GM12878 (cell line): ENCODE data around the gene RBM4. TPM values are rescaled to one million over a fixed set of nuclear protein-coding genes. Genes with fewer than 3 reads are reported as not detected.

Experiments used
- ATF3 ChIP-seq: IDR thresholded peaks from 2 replicates; pipeline ENCODE4 v1.6.1; 2011; ENCODE audit warnings: low read depth, mild to moderate bottlenecking, low read length, moderate library complexity, borderline replicate concordance; ENCODE audit errors: extremely low read depth
- BCLAF1 ChIP-seq: fragments of 450-650 bp; IDR thresholded peaks from 2 replicates; pipeline ENCODE4 v1.6.1; 2017; ENCODE audit warnings: antibody characterized with exemption, mild to moderate bottlenecking, moderate library complexity
- BHLHE40 ChIP-seq, 2 experiments: fragments of 450-650 bp in 1 of 2; IDR thresholded peaks; 2 replicates each; pipeline ENCODE4 v1.6.1; 2011 to 2017; ENCODE audit warnings: low read depth in 2 of 2, borderline replicate concordance in 1 of 2, improper control_type of control experiment in 1 of 2, low read length in 1 of 2, mild to moderate bottlenecking in 1 of 2
- BRCA1 ChIP-seq: IDR thresholded peaks from 2 replicates; pipeline ENCODE4 v1.6.1; 2011; ENCODE audit warnings: low read depth, low read length, improper control_type of control experiment
- CHD1 ChIP-seq: IDR thresholded peaks from 2 replicates; pipeline ENCODE4 v1.6.1; 2012; ENCODE audit warnings: low read depth, low read length, improper control_type of control experiment
- CREM ChIP-seq: IDR thresholded peaks from 2 replicates; pipeline ENCODE4 v1.6.1; 2014; ENCODE audit warnings: antibody characterized with exemption, low read depth
- EZH2 ChIP-seq: IDR thresholded peaks from 2 replicates; pipeline ENCODE4 v1.6.1; 2012; ENCODE audit warnings: low read depth, mild to moderate bottlenecking, control low read depth, inconsistent platforms, low read length, borderline replicate concordance; ENCODE audit not compliant: control insufficient read depth
- JUNB ChIP-seq: IDR thresholded peaks from 2 replicates; pipeline ENCODE4 v1.6.1; 2016; ENCODE audit warnings: antibody characterized with exemption, mild to moderate bottlenecking
- MLLT1 ChIP-seq: fragments of 450-650 bp; IDR thresholded peaks from 2 replicates; pipeline ENCODE4 v1.6.1; 2016; ENCODE audit warnings: mild to moderate bottlenecking
- MTA2 ChIP-seq: fragments of 450-650 bp; IDR thresholded peaks from 2 replicates; pipeline ENCODE4 v1.6.1; 2016; ENCODE audit warnings: low read depth, mild to moderate bottlenecking, moderate library complexity
- NFXL1 ChIP-seq: fragments of 450-650 bp; IDR thresholded peaks from 2 replicates; pipeline ENCODE4 v1.6.1; 2017; ENCODE audit warnings: antibody characterized with exemption, mild to moderate bottlenecking, borderline replicate concordance
- NR2C1 ChIP-seq: fragments of 450-650 bp; IDR thresholded peaks from 2 replicates; pipeline ENCODE4 v1.6.1; 2017; ENCODE audit warnings: antibody characterized with exemption, mild to moderate bottlenecking, moderate library complexity
- NR2C2 ChIP-seq: IDR thresholded peaks from 2 replicates; pipeline ENCODE4 v1.6.1; 2011; ENCODE audit warnings: borderline replicate concordance, low read depth; ENCODE audit not compliant: control insufficient read depth, insufficient read length
- NR2F1 ChIP-seq: fragments of 450-650 bp; conservative IDR thresholded peaks from 2 replicates; pipeline ENCODE4 v1.6.1; 2017; ENCODE audit warnings: mild to moderate bottlenecking
- POLR2AphosphoS5 ChIP-seq: IDR thresholded peaks from 2 replicates; pipeline ENCODE4 v1.6.1; 2011; ENCODE audit warnings: mild to moderate bottlenecking, low read length, inconsistent platforms
- RELB ChIP-seq: fragments of 450-650 bp; IDR thresholded peaks from 2 replicates; pipeline ENCODE4 v1.6.1; 2017; ENCODE audit warnings: low read depth, mild to moderate bottlenecking, moderate library complexity
- RUNX3 ChIP-seq: IDR thresholded peaks from 2 replicates; pipeline ENCODE4 v1.6.1; 2012; ENCODE audit warnings: low read length, inconsistent platforms
- SMAD5 ChIP-seq: IDR thresholded peaks from 2 replicates; pipeline ENCODE4 v1.6.1; 2016; ENCODE audit warnings: antibody characterized with exemption, low read depth
- TARDBP ChIP-seq: IDR thresholded peaks from 2 replicates; pipeline ENCODE4 v1.6.1; 2016; ENCODE audit warnings: borderline replicate concordance
- ZNF207 ChIP-seq: fragments of 450-650 bp; IDR thresholded peaks from 2 replicates; pipeline ENCODE4 v1.6.1; 2014; ENCODE audit warnings: antibody characterized with exemption, mild to moderate bottlenecking, borderline replicate concordance
- ZNF274 ChIP-seq: IDR thresholded peaks from one replicate; pipeline ENCODE4 v1.8.0; 2011; ENCODE audit not compliant: insufficient read length, insufficient read depth
- ZSCAN29 ChIP-seq: fragments of 450-650 bp; IDR thresholded peaks from 2 replicates; pipeline ENCODE4 v1.6.1; 2017; ENCODE audit warnings: mild to moderate bottlenecking, moderate library complexity
- polyA plus RNA-seq, 11 experiments: library from polyadenylated mRNA; depleted of rRNA in 4 of 11; unstranded in 6 of 11; stranded (reverse) in 5 of 11; fragments of >200 nt; fragmentation: Nextera tagmentation in 4 of 11; fragmentation: Illumina TruSeq in 1 of 11; extraction: Ambion mirVana in 4 of 11; extraction: Trizol in 1 of 11; gene quantifications; 1 replicate in 1 of 11; 2 replicates in 10 of 11; pipeline versions ENCODE4 v1.2.1 to v1.2.3, GENCODE V29; 2011 to 2016; ENCODE audit warnings: inconsistent platforms in 2 of 11, missing spikeins in 2 of 11, low read depth in 1 of 11
- total RNA-seq, 4 experiments: library from RNA; depleted of rRNA in 3 of 4; stranded (reverse); fragments of >200 nt in 3 of 4; fragmentation: Illumina TruSeq in 1 of 4; extraction: Trizol in 1 of 4; gene quantifications; 2 replicates each; pipeline versions ENCODE4 v1.2.1 to v1.2.3, GENCODE V29; 2013 to 2021

RBM4 gene
- total and polyA plus RNA-seq, 10 of the 15 experiments (the other 5 are each of a cell fraction or from before 2014, with no cell fraction given) = 105 to 224 (median 138) TPM

GRCh38 chr11:66694732-66695207, 56.3 kb downstream of the RBM4 start (continued):
- peak; percentile 75; the same call in 1 of the 2 replicates for TF ChIP-seq RELB
- no peak for TF ChIP-seq NFXL1
- no peak for TF ChIP-seq BRCA1
- no peak for TF ChIP-seq NR2C1
- peak; percentile 70 for TF ChIP-seq NR2F1
- TF ChIP-seq EZH2 = no peak
- no peak for TF ChIP-seq CHD1
- TF ChIP-seq BCLAF1 = no peak
- no peak for TF ChIP-seq CREM
- TF ChIP-seq ZSCAN29 = no peak
- no peak for TF ChIP-seq SMAD5
- TF ChIP-seq RUNX3 = peak; percentile 62
- no peak for TF ChIP-seq ZNF274
- no peak for TF ChIP-seq MTA2
- no peak for TF ChIP-seq ATF3
- no peak for TF ChIP-seq TARDBP
- TF ChIP-seq JUNB = no peak
- TF ChIP-seq NR2C2 = no peak
- no peak for TF ChIP-seq ZNF207
- no peak for TF ChIP-seq POLR2AphosphoS5
- TF ChIP-seq BHLHE40 (IDR thresholded peaks at IDR 0.05; ENCODE audit: borderline replicate concordance in 1 of 2, low read depth in 2 of 2, low read length in 1 of 2) = 0 out of 4 replicates have a peak, but pooled peaks of 1 of the 2 experiments have one; percentile 22
- TF ChIP-seq MLLT1 = 0 out of 2 replicates have a peak, but pooled peaks have one; percentile 36
